Right kidney (tissue), 1 donor: ENCODE results near the gene FAM193A.
A peak's percentile ranks its signal among the peaks of the same experiment; 100 is the strongest.
"Not testable (repeated sequence)": the region's sequence is repeated elsewhere in the genome, so short reads cannot be mapped to it uniquely, and the experiment has no call there.

Experiments
- DNase-seq: peaks from one replicate; pipeline ENCODE4 v3.0.0-alpha.2; 2016

The FAM193A gene

GRCh38 chr4:2574863-2575262 lies 38.4 kb downstream of the FAM193A start:
- DNase-seq: no peak

- DNase-seq: no peak
Observed at GRCh38 chr4:2576290-2576689, 39.8 kb downstream of the FAM193A start.

- DNase-seq: no peak
Observed at GRCh38 chr4:2578106-2578505, 41.7 kb downstream of the FAM193A start.

- DNase-seq: no peak
Observed at GRCh38 chr4:2579910-2580309, 43.5 kb downstream of the FAM193A start.

- DNase-seq: no peak
Observed at GRCh38 chr4:2583092-2583491, 46.6 kb downstream of the FAM193A start.

GRCh38 chr4:2583517-2583916 lies 47.1 kb downstream of the FAM193A start:
- DNase-seq: no peak

GRCh38 chr4:2586502-2586901 lies 50.1 kb downstream of the FAM193A start:
- no peak for DNase-seq

GRCh38 chr4:2587213-2587823 lies 50.9 kb downstream of the FAM193A start:
- DNase-seq: no peak

- DNase-seq: no peak
Observed at GRCh38 chr4:2588259-2588658, 51.8 kb downstream of the FAM193A start.

GRCh38 chr4:2591189-2591588 lies 54.7 kb downstream of the FAM193A start:
- no peak for DNase-seq

- not testable (repeated sequence) for DNase-seq
Observed at GRCh38 chr4:2592014-2592413, 55.6 kb downstream of the FAM193A start.

GRCh38 chr4:2592572-2592971 lies 56.1 kb downstream of the FAM193A start:
- no peak for DNase-seq

GRCh38 chr4:2593003-2593402 lies 56.6 kb downstream of the FAM193A start:
- DNase-seq: no peak

- DNase-seq: no peak
Observed at GRCh38 chr4:2595436-2595835, 59.0 kb downstream of the FAM193A start.

GRCh38 chr4:2595952-2596552 lies 59.6 kb downstream of the FAM193A start:
- DNase-seq: no peak

GRCh38 chr4:2596611-2597010 lies 60.2 kb downstream of the FAM193A start:
- no peak for DNase-seq

GRCh38 chr4:2598511-2599303 lies 62.3 kb downstream of the FAM193A start:
- peak; percentile 19 for DNase-seq

- DNase-seq: no peak
Observed at GRCh38 chr4:2599304-2599654, 62.8 kb downstream of the FAM193A start.

- DNase-seq: no peak
Observed at GRCh38 chr4:2600878-2601277, 64.4 kb downstream of the FAM193A start.

GRCh38 chr4:2604614-2605013 lies 68.2 kb downstream of the FAM193A start:
- DNase-seq: no peak

GRCh38 chr4:2606960-2607506 lies 70.6 kb downstream of the FAM193A start:
- DNase-seq: no peak

- no peak for DNase-seq
Observed at GRCh38 chr4:2607822-2608221, 71.4 kb downstream of the FAM193A start.

- no peak for DNase-seq
Observed at GRCh38 chr4:2608291-2608690, 71.8 kb downstream of the FAM193A start.

GRCh38 chr4:2615821-2616220 lies 79.4 kb downstream of the FAM193A start:
- DNase-seq: no peak
